Vagina (tissue), 2 donors: ENCODE results near the gene LAMB3.

Experiments used
- POLR2A ChIP-seq, 2 donors: fragments of 450-650 bp; IDR thresholded peaks; one replicate each; pipeline ENCODE4 v1.6.1; 2017; ENCODE audit warnings: antibody characterized with exemption in 2 of 2, mild to moderate bottlenecking in 2 of 2, moderate library complexity in 2 of 2
- TF ChIP-seq, protein P1 (sequence below), 3 experiments: fragments of 450-650 bp in 2 of 3; fragments of 200-600 bp in 1 of 3; sonication (generic) in 1 of 3; IDR thresholded peaks; one replicate each; pipeline ENCODE4 v1.5.1; 2017 to 2019; ENCODE audit warnings: antibody characterized with exemption in 3 of 3, mild to moderate bottlenecking in 2 of 3, moderate library complexity in 2 of 3

DNA sequence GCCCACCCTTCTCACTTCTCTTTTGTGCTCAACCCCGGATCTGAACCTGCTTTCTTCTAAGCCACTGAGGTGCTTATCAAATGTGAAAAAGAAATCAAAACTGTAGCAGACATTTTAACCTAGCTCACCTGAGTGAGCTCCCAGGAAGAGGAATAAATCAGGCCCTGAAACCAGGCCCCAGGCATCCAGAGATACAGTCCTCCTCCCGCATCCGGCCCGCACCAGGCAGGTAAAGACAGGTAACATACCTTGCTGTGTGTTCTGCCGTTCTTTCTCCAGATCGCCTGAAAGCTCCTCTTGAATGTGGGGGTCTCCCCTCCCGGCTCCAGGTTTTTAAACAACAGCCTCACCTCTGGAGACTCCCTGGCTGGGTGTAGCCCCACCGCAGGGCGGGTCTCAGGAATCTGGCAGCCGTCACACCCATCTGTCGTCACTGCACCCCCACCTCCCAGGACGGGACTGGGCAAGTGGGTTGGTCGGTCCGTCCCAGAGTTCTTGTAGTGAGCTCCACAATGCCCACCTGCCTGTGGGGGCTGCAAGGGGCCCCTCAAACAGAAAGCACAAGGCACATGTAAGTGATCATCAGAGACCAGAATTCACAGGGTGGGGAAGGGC is at the start of gene LAMB3:
- TF ChIP-seq, protein P1, sequence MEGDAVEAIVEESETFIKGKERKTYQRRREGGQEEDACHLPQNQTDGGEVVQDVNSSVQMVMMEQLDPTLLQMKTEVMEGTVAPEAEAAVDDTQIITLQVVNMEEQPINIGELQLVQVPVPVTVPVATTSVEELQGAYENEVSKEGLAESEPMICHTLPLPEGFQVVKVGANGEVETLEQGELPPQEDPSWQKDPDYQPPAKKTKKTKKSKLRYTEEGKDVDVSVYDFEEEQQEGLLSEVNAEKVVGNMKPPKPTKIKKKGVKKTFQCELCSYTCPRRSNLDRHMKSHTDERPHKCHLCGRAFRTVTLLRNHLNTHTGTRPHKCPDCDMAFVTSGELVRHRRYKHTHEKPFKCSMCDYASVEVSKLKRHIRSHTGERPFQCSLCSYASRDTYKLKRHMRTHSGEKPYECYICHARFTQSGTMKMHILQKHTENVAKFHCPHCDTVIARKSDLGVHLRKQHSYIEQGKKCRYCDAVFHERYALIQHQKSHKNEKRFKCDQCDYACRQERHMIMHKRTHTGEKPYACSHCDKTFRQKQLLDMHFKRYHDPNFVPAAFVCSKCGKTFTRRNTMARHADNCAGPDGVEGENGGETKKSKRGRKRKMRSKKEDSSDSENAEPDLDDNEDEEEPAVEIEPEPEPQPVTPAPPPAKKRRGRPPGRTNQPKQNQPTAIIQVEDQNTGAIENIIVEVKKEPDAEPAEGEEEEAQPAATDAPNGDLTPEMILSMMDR (IDR thresholded peaks at IDR 0.05), result no peak
- TF ChIP-seq POLR2A (IDR thresholded peaks at IDR 0.05), result no peak
